Endothelial cell (in vitro differentiated cells): ENCODE measurements around the gene ARPC2. TPM values are rescaled to one million over a fixed set of nuclear protein-coding genes. Genes with fewer than 3 reads are reported as not detected.

ENCODE experiments used
- DNase-seq: peaks from one replicate; pipeline ENCODE4 v3.0.0; 2021; ENCODE audit warnings: low spot score
- H3K27ac Mint-ChIP-seq: one replicate; pipeline ENCODE4 v1.8.0; 2021; ENCODE audit warnings: mixed read lengths, inconsistent platforms; ENCODE audit not compliant: unreplicated experiment
- H3K27me3 Mint-ChIP-seq: one replicate; pipeline ENCODE4 v1.8.0; 2021; ENCODE audit warnings: mild to moderate bottlenecking, moderate library complexity, mixed read lengths, inconsistent platforms; ENCODE audit not compliant: unreplicated experiment
- H3K36me3 Mint-ChIP-seq: one replicate; pipeline ENCODE4 v1.8.0; 2021; ENCODE audit warnings: mild to moderate bottlenecking, low read depth, mixed read lengths, inconsistent platforms; ENCODE audit not compliant: unreplicated experiment
- H3K4me1 Mint-ChIP-seq: one replicate; pipeline ENCODE4 v1.8.0; 2021; ENCODE audit warnings: mild to moderate bottlenecking, mixed read lengths, inconsistent platforms; ENCODE audit not compliant: unreplicated experiment
- H3K4me3 Mint-ChIP-seq: one replicate; pipeline ENCODE4 v1.8.0; 2021; ENCODE audit warnings: mild to moderate bottlenecking, mixed read lengths, inconsistent platforms; ENCODE audit not compliant: unreplicated experiment
- H3K9me3 Mint-ChIP-seq: one replicate; pipeline ENCODE4 v1.8.0; 2021; ENCODE audit warnings: mixed read lengths, inconsistent platforms; ENCODE audit not compliant: unreplicated experiment
- total RNA-seq: library from RNA; stranded (reverse); fragmentation: NEBNext Ultra II Directional; extraction: Animal tissue kit (Norgen Biotek cat#: 25700); gene quantifications from one replicate; pipeline ENCODE4 v1.2.1, GENCODE V29; 2021; ENCODE audit not compliant: unreplicated experiment
- TF ChIP-seq, protein P1 (sequence below): fragments of 200-600 bp; sonication (generic); IDR thresholded peaks from one replicate; pipeline ENCODE4 v1.5.0; 2021; ENCODE audit warnings: antibody characterized with exemption; ENCODE audit not compliant: unreplicated experiment

The ARPC2 gene
- total RNA-seq, 1 donor from 2014 or later: 468 TPM

GRCh38 chr2:218256612-218257350 is 39.8 kb downstream of the ARPC2 start:
- Mint-ChIP-seq H3K27me3 (peaks cover 11% of the 10 kb centered on the region), H3K4me3 (no peak overlapping the region), H3K27ac (peak overlapping the region; percentile 80), H3K9me3 (no peaks in the 10 kb centered on the region), H3K36me3 (peaks cover 35% of the 10 kb centered on the region), H3K4me1 (peaks cover 43% of the 10 kb centered on the region)
- TF ChIP-seq, protein P1, sequence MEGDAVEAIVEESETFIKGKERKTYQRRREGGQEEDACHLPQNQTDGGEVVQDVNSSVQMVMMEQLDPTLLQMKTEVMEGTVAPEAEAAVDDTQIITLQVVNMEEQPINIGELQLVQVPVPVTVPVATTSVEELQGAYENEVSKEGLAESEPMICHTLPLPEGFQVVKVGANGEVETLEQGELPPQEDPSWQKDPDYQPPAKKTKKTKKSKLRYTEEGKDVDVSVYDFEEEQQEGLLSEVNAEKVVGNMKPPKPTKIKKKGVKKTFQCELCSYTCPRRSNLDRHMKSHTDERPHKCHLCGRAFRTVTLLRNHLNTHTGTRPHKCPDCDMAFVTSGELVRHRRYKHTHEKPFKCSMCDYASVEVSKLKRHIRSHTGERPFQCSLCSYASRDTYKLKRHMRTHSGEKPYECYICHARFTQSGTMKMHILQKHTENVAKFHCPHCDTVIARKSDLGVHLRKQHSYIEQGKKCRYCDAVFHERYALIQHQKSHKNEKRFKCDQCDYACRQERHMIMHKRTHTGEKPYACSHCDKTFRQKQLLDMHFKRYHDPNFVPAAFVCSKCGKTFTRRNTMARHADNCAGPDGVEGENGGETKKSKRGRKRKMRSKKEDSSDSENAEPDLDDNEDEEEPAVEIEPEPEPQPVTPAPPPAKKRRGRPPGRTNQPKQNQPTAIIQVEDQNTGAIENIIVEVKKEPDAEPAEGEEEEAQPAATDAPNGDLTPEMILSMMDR: no peak
- no peak for DNase-seq

DNA sequence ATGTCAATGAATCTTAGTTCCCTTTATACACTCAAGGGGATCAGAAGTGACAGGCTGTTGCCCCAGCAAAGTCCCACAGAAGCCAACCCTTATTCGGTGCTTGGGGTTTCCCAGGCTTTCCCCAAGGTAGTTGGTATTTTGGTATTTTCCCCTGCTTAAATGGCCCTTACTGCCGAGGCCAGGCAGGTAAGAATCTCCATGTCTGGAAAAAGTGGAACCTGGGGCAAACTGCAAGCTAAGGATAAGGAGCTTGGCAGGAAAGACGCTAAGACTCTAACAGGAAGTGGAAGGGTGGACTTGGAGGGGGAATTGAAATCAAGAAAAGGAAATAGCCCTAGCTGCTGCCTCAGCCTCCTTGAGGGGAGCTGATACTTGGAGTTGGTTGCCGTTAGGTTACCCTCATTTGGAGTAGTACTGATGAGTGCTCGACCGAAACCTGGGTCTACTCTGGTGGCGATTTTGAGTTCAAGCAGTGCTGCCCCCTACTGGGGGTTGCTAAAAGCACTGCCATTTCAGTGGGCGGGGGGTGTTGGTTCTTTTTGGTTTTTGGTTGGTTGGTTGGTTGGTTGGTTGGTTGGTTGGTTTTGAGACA is 40.5 kb downstream of the ARPC2 start:
- Mint-ChIP-seq H3K4me3 (peak overlapping the region; percentile 38), H3K4me1 (peaks cover 43% of the 10 kb centered on the region), H3K9me3 (no peaks in the 10 kb centered on the region), H3K27ac (peak overlapping the region; percentile 80), H3K36me3 (peaks cover 29% of the 10 kb centered on the region), H3K27me3 (peaks cover 10% of the 10 kb centered on the region)
- TF ChIP-seq, protein P1: peak; percentile 77
- DNase-seq: peak; percentile 59

DNA sequence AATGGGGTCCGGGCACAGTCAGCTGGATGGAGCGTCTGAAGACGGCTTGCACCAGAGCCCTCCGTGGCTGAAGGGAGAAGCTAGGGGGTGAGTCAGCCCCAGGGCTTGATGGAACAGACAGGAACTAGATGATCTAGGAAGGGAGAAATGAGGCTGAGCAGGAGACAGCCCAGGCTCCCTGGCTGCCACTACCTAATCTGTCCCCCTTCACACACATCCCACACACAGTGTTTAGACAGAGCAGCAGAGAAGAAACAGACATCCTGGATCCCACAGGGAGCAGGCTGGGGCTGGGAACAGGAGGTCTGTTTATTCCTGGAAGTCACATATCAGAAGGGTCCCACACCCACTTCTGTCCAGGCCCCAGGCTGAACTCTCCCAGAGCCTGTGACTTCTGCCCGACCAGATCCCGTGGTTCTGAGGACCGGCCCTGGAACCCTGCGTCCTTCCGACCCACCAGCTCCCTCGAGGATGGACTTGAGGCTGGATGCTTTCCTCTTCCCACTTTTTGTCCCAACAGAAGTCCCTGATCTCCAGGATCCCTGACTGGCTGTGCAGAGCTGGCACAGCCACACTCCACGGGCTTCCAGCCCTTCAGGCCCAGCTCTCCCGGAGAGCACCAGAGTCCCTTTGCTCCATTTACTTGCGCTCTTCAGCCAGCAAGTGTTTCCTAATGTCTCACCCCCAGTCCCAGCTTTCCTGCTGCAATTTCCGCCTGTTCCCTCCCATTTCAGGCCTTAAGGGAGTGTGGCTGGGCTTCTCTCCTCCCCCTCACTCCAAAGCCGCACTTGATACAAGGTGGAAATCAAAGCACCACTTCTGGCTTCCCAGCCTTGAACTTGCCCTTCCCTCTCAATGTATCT is 42.3 kb downstream of the ARPC2 start:
- DNase-seq: no peak
- peaks cover 43% of the 10 kb centered on the region for H3K4me1 Mint-ChIP-seq

GRCh38 chr2:218260166-218260565 is 43.2 kb downstream of the ARPC2 start:
- no peaks in the 10 kb centered on the region for H3K9me3 Mint-ChIP-seq
- H3K4me1 Mint-ChIP-seq: peaks cover 43% of the 10 kb centered on the region
- H3K36me3 Mint-ChIP-seq: peaks cover 11% of the 10 kb centered on the region
- TF ChIP-seq, protein P1: no peak
- no peak overlapping the region for H3K4me3 Mint-ChIP-seq
- DNase-seq: no peak
- no peak overlapping the region for H3K27ac Mint-ChIP-seq
- peaks cover 7% of the 10 kb centered on the region for H3K27me3 Mint-ChIP-seq

More for the DNA sequence above, 42.3 kb downstream of the ARPC2 start:
- Mint-ChIP-seq H3K9me3 (no peaks in the 10 kb centered on the region), H3K27me3 (peaks cover 7% of the 10 kb centered on the region), H3K4me3 (peak overlapping the region; percentile 71), H3K36me3 (peaks cover 17% of the 10 kb centered on the region), H3K27ac (peak overlapping the region; percentile 75)
- TF ChIP-seq, protein P1: no peak
